H1 (cell line): ENCODE results near the gene DAG1. TPM values are rescaled to one million over a fixed set of nuclear protein-coding genes. Genes with fewer than 3 reads are reported as not detected.

Source experiments
- CBX8 ChIP-seq: fragments of 300-800, 300-1000 bp; sonication (generic); IDR thresholded peaks from 2 replicates; pipeline ENCODE4 v1.7.1; 2016; ENCODE audit warnings: low read depth, low read length, borderline replicate concordance
- CHD1 ChIP-seq: IDR thresholded peaks from 2 replicates; pipeline ENCODE4 v1.6.1; 2012; ENCODE audit warnings: low read depth, low read length, improper control_type of control experiment
- CTBP2 ChIP-seq: IDR thresholded peaks from 2 replicates; pipeline ENCODE4 v1.7.0; 2011; ENCODE audit warnings: borderline replicate concordance, mild to moderate bottlenecking, moderate library complexity, mixed read lengths, low read length; ENCODE audit not compliant: insufficient read depth, insufficient read length
- JUN ChIP-seq: IDR thresholded peaks from 2 replicates; pipeline ENCODE4 v1.6.1; 2011; ENCODE audit warnings: low read depth, mild to moderate bottlenecking, improper control_type of control experiment, low read length
- KDM1A ChIP-seq: fragments of 200-600, 300-600 bp; sonication (generic); IDR thresholded peaks from 2 replicates; pipeline ENCODE4 v1.7.1; 2016; ENCODE audit warnings: mild to moderate bottlenecking, low read length, borderline replicate concordance
- MAFK ChIP-seq: IDR thresholded peaks from 2 replicates; pipeline ENCODE4 v1.6.1; 2012; ENCODE audit warnings: low read depth, mild to moderate bottlenecking, improper control_type of control experiment, low read length
- PHF8 ChIP-seq: fragments of 200-600 bp; sonication (generic); conservative IDR thresholded peaks from 2 replicates; pipeline ENCODE4 v1.7.1; 2012; ENCODE audit warnings: low read depth, mild to moderate bottlenecking, inconsistent platforms, low read length, moderate library complexity
- POU5F1 ChIP-seq: IDR thresholded peaks from 2 replicates; pipeline ENCODE4 v1.6.1; 2011; ENCODE audit warnings: low read depth, mild to moderate bottlenecking, low read length, moderate library complexity
- RFX5 ChIP-seq: IDR thresholded peaks from 2 replicates; pipeline ENCODE4 v1.6.1; 2011; ENCODE audit warnings: low read depth, low read length, improper control_type of control experiment, borderline replicate concordance
- SIX5 ChIP-seq: IDR thresholded peaks from 2 replicates; pipeline ENCODE4 v1.6.1; 2011; ENCODE audit warnings: mild to moderate bottlenecking, low read depth, low read length
- USF2 ChIP-seq: IDR thresholded peaks from 2 replicates; pipeline ENCODE4 v1.6.1; 2011; ENCODE audit warnings: low read length, improper control_type of control experiment
- polyA plus RNA-seq, 7 experiments: library from polyadenylated mRNA; depleted of rRNA in 3 of 7; stranded (reverse) in 5 of 7; unstranded in 2 of 7; fragments of >200 nt in 5 of 7; fragments of 200-250 nt in 2 of 7; gene quantifications; 1 replicate in 5 of 7; 2 replicates in 1 of 7; 4 replicates in 1 of 7; pipeline versions ENCODE4 v1.2.1 to v1.2.3, GENCODE V29; 2011 to 2013; ENCODE audit warnings: missing spikeins in 2 of 7, mixed read lengths in 2 of 7
- total RNA-seq: library from RNA; stranded (reverse); fragmentation: NEBNext Ultra II Directional; extraction: Animal tissue kit (Norgen Biotek cat#: 25700); gene quantifications from 2 replicates; pipeline ENCODE4 v1.2.1, GENCODE V29; 2021

Gene DAG1
- total and polyA plus RNA-seq, 2 of the 8 experiments (the other 6 are each of a cell fraction or from before 2014, with no cell fraction given): 97.5 to 138 TPM

DNA sequence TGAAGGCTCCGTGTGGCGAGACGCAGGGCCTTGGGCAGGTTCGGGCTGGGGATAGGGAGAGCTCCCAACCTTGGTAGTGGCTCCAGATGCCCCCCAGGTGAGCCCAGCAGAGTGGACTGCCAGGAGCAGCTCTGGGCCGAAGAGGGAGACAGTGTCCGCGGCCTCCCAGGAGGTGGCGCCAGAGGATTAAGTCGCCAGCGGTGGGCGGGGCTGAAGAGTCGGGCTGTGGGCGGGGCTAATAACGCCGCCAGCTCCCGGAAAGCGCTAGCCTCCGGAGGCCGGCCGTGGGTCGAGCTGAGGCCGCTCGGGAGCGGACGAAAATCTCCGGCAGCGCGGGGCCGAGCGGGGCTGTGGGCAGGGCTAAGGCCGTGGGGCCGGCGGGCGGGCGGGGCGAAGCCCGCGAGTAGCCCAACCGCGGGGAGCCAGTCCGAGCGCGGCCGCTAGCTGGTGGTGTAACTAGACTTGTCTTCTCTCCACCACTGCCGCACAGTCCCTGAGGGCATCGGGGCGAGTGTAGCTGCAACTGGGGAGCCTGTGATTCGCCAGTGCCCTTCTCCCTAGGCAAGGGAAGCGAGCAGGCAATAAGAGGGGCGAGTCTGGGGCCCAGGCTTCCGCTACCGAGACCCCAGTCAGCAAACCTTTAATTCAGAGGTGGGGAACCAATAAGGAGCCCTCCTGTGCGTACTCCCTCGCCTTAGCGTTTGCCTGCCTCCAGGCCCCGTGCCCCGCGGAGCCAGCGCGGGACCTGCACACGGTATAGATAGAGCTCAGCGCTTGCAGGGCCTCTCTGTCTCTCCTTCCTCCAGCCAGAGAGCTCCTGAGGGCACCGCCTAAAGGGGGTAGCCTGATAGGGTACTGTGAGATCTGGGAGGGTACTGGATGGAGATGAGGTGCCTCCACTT is 69.8 kb downstream of the DAG1 start (continued):
- TF ChIP-seq USF2 (no peak), RFX5 (no peak), PHF8 (peak; percentile 61), KDM1A (no peak), CHD1 (no peak), CBX8 (no peak), CTBP2 (peak; percentile 36), POU5F1 (no peak), MAFK (no peak), SIX5 (no peak), JUN (no peak)
